ENCODE measurements around the gene PALD1. TPM values are rescaled to one million over a fixed set of nuclear protein-coding genes. Genes with fewer than 3 reads are reported as not detected.

The PALD1 gene
- total RNA-seq, 1 donor from 2014 or later, result 3.9 TPM

- no peaks in the 10 kb centered on the region for H3K36me3 ChIP-seq (ENCODE audit: control insufficient read depth, insufficient read depth, low read length)
- H3K4me3 ChIP-seq (ENCODE audit: low read depth, low read length), result no peak overlapping the region
- no peaks in the 10 kb centered on the region for H3K27me3 ChIP-seq (ENCODE audit: control insufficient read depth, insufficient read depth, low read length)
- TF ChIP-seq CTCF (IDR thresholded peaks at IDR 0.05; ENCODE audit: insufficient read depth, low read length, poor library complexity, severe bottlenecking), result no peak
- no peak for DNase-seq (ENCODE audit: low read depth)
These were observed 55.7 kb downstream of the PALD1 start for GRCh38 chr10:70534281-70534680.

- no peak for TF ChIP-seq CTCF (IDR thresholded peaks at IDR 0.05; ENCODE audit: insufficient read depth, low read length, poor library complexity, severe bottlenecking)
- no peaks in the 10 kb centered on the region for H3K27me3 ChIP-seq (ENCODE audit: control insufficient read depth, insufficient read depth, low read length)
- H3K36me3 ChIP-seq (ENCODE audit: control insufficient read depth, insufficient read depth, low read length), result no peaks in the 10 kb centered on the region
- H3K4me3 ChIP-seq (ENCODE audit: low read depth, low read length), result no peak overlapping the region
- no peak for DNase-seq (ENCODE audit: low read depth)
These were observed 56.4 kb downstream of the PALD1 start for GRCh38 chr10:70535001-70535400.

- no peak for DNase-seq (ENCODE audit: low read depth)
- H3K27me3 ChIP-seq (ENCODE audit: control insufficient read depth, insufficient read depth, low read length), result no peaks in the 10 kb centered on the region
- H3K36me3 ChIP-seq (ENCODE audit: control insufficient read depth, insufficient read depth, low read length), result no peaks in the 10 kb centered on the region
- TF ChIP-seq CTCF (IDR thresholded peaks at IDR 0.05; ENCODE audit: insufficient read depth, low read length, poor library complexity, severe bottlenecking), result no peak
- no peak overlapping the region for H3K4me3 ChIP-seq (ENCODE audit: low read depth, low read length)
These were observed 56.9 kb downstream of the PALD1 start for GRCh38 chr10:70535451-70535850.

- Histone ChIP-seq H3K27me3 (ENCODE audit: control insufficient read depth, insufficient read depth, low read length) (no peaks in the 10 kb centered on the region), H3K36me3 (ENCODE audit: control insufficient read depth, insufficient read depth, low read length) (no peaks in the 10 kb centered on the region), H3K4me3 (ENCODE audit: low read depth, low read length) (no peak overlapping the region)
- no peak for DNase-seq (ENCODE audit: low read depth)
- TF ChIP-seq CTCF (IDR thresholded peaks at IDR 0.05; ENCODE audit: insufficient read depth, low read length, poor library complexity, severe bottlenecking), result no peak
These were observed 57.8 kb downstream of the PALD1 start for GRCh38 chr10:70536196-70536861.

DNA sequence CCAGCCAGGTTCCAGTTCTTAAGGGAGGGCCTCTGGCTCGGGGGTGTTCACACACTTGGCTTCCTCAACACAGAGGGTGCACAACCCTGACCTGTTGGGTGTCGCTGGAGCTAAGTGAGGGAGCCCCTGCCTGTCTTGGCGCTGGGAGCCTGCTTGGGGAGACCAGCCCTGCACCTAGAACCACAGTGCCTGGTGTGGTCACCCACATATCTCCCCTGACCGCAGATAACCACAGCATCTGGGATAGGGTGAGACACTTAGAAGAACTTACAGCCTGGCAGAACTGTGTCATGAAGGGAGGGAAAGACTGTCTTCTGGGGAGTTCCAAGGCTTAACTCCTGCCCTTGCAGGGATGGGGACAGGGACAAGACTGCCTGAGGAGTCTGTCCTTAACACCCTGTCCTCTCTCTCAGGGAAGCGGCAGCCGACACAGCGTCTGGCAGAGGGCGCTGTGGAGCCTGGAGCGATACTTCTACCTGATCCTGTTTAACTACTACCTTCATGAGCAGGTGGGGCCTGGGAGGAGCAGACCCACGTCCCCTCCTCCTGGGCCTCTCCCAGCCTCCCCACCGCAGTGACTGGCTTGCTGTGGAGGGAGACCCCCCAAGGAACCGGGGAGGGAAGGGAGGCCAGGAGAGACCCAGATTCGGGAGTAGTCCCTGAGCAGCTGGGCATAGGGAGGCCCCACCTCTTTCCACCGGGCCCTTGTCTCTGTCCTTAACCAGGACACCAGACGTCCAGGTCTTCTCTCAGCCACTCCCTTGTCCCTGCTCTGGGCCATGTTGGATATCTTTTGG is 59.0 kb downstream of the PALD1 start:
- H3K36me3 ChIP-seq (ENCODE audit: control insufficient read depth, insufficient read depth, low read length), result no peaks in the 10 kb centered on the region
- no peak for DNase-seq (ENCODE audit: low read depth)
- no peak overlapping the region for H3K4me3 ChIP-seq (ENCODE audit: low read depth, low read length)
- peak; percentile 59 for TF ChIP-seq CTCF (IDR thresholded peaks at IDR 0.05; ENCODE audit: insufficient read depth, low read length, poor library complexity, severe bottlenecking)
- no peaks in the 10 kb centered on the region for H3K27me3 ChIP-seq (ENCODE audit: control insufficient read depth, insufficient read depth, low read length)

Data from kidney epithelial cell (primary cell).